Liver (tissue), 3 donors: ENCODE measurements around the gene PLCL1.

Experiments used
- ATF3 ChIP-seq: IDR thresholded peaks from 2 replicates; pipeline ENCODE4 v1.6.1; 2016; ENCODE audit warnings: antibody characterized with exemption
- CTCF ChIP-seq: fragments of 150-350 bp; IDR thresholded peaks from 2 replicates; pipeline ENCODE4 v1.5.1; 2017; ENCODE audit warnings: improper control_type of control experiment, low read depth, low read length; ENCODE audit not compliant: missing input control
- EGR1 ChIP-seq, 2 donors: IDR thresholded peaks; 2 replicates each; pipeline ENCODE4 v1.6.1; 2016 to 2018; ENCODE audit warnings: antibody characterized with exemption in 2 of 2, low read depth in 2 of 2
- FOXA1 ChIP-seq: IDR thresholded peaks from 2 replicates; pipeline ENCODE4 v1.6.1; 2016; ENCODE audit warnings: antibody characterized with exemption
- GABPA ChIP-seq, 2 donors: IDR thresholded peaks in 1 of 2; conservative IDR thresholded peaks in 1 of 2; 2 replicates each; pipeline ENCODE4 v1.6.1; 2016; ENCODE audit warnings: antibody characterized with exemption in 2 of 2, mild to moderate bottlenecking in 1 of 2, moderate library complexity in 1 of 2
- JUND ChIP-seq, 2 donors: IDR thresholded peaks; 2 replicates each; pipeline ENCODE4 v1.6.1; 2016; ENCODE audit warnings: antibody characterized with exemption in 2 of 2
- MAX ChIP-seq: IDR thresholded peaks from 2 replicates; pipeline ENCODE4 v1.6.1; 2016; ENCODE audit warnings: antibody characterized with exemption
- RAD21 ChIP-seq, 2 donors: IDR thresholded peaks; 2 replicates each; pipeline ENCODE4 v1.6.1; 2016; ENCODE audit warnings: antibody characterized with exemption in 2 of 2, mild to moderate bottlenecking in 2 of 2
- REST ChIP-seq: IDR thresholded peaks from 2 replicates; pipeline ENCODE4 v1.6.1; 2016; ENCODE audit warnings: antibody characterized with exemption, mild to moderate bottlenecking
- RXRA ChIP-seq, 2 donors: IDR thresholded peaks; 2 replicates each; pipeline ENCODE4 v1.6.1; 2017 to 2018; ENCODE audit warnings: antibody characterized with exemption in 2 of 2, mild to moderate bottlenecking in 1 of 2
- SP1 ChIP-seq: IDR thresholded peaks from 2 replicates; pipeline ENCODE4 v1.6.1; 2018; ENCODE audit warnings: antibody characterized with exemption, mild to moderate bottlenecking
- TAF1 ChIP-seq: conservative IDR thresholded peaks from 2 replicates; pipeline ENCODE4 v1.6.1; 2016; ENCODE audit warnings: antibody characterized with exemption, mild to moderate bottlenecking
- YY1 ChIP-seq: IDR thresholded peaks from 2 replicates; pipeline ENCODE4 v1.6.1; 2016; ENCODE audit warnings: antibody characterized with exemption, mild to moderate bottlenecking
- donor health status: healthy.
- donor health status: healthy.

GRCh38 chr2:198137733-198138132, 333.3 kb downstream of the PLCL1 start:
- TF ChIP-seq REST (no peak), CTCF (no peak), SP1 (no peak), YY1 (no peak), RXRA (IDR thresholded peaks at IDR 0.05) (no peak), FOXA1 (no peak), RAD21 (IDR thresholded peaks at IDR 0.05) (no peak), TAF1 (no peak), ATF3 (no peak), JUND (IDR thresholded peaks at IDR 0.05) (no peak), GABPA (IDR thresholded peaks at IDR 0.05 in 1 of 2, conservative IDR thresholded peaks at IDR 0.05 in 1 of 2) (no peak), MAX (no peak), EGR1 (IDR thresholded peaks at IDR 0.05; ENCODE audit: low read depth in 2 of 2) (no peak)
